ENCODE results near the gene CORO6. TPM values are rescaled to one million over a fixed set of nuclear protein-coding genes. Genes with fewer than 3 reads are reported as not detected.

Gene CORO6
- total and polyA plus RNA-seq, 7 experiments from 2014 or later: 0.15 to 3.1 (median 1.5) TPM

- intact Hi-C loops (cut with micrococcal nuclease): loop anchor here in 1 of 2 donors (10.0 kb wide), 1 partner anchor 504 kb away; the partner anchor contains the start of gene NSRP1
- no peaks in the 10 kb centered on the region for H3K9me3 ChIP-seq (ENCODE audit: control insufficient read depth in 2 of 3, low read length in 3 of 3)
- Mint-ChIP-seq H3K4me3 (peak overlapping the region in 2 of 10 donors; percentile 8 to 19), H3K27ac (no peak overlapping the region), H3K27me3 (no peaks in the 10 kb centered on the region), H3K4me1 (peaks cover 0 to 20% (median 17%) of the 10 kb centered on the region in 7 donors), H3K9me3 (no peaks in the 10 kb centered on the region), H3K36me3 (no peaks in the 10 kb centered on the region)
- no peaks in the 10 kb centered on the region for H3K36me3 ChIP-seq (ENCODE audit: control insufficient read depth in 2 of 3, insufficient read depth in 3 of 3, low read length in 3 of 3)
- POLR2A ChIA-PET: no interaction called here
- CTCF ChIA-PET: interaction anchor here (0.5 to 2.5 kb wide), 3 partner anchors 16 to 32 kb away, joined by 3 to 6 read pairs (median 3); no protein-coding TSS in a partner anchor
- peaks cover 14 to 16% of the 10 kb centered on the region in 2 donors for H3K4me1 ChIP-seq (ENCODE audit: control insufficient read depth in 2 of 2, insufficient read depth in 2 of 2, low read length in 2 of 2)
- H3K4me3 ChIP-seq (ENCODE audit: low read length): no peak overlapping the region
- no peaks in the 10 kb centered on the region for H3K27me3 ChIP-seq (ENCODE audit: control insufficient read depth in 2 of 2, insufficient read depth in 2 of 2, low read length in 2 of 2)
- ATAC-seq (no peak), DNase-seq (no peak)
- H3K27ac ChIP-seq (ENCODE audit: low read depth, low read length): no peak overlapping the region
Observed at GRCh38 chr17:29610395-29610794, 12.3 kb downstream of the CORO6 start.

DNA sequence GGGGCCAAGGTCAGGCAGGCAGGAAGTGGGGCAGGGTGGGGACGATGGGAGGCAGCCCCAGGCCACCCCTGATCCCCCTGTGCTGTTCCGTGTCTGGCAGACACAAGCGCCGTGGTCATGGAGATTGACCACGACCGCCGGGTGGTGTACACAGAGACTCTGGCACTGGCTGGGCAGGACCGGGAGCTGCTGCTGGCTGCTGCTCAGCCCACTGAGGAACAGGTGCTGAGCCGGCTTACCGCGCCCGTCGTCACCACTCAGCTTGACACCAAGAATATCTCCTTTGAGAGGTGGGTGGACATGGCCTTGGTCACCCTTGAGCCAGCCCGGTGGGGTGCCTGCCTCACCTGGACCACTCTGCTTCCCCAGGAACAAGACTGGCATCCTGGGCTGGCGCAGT, 13.7 kb downstream of the CORO6 start:
- no peak overlapping the region for H3K27ac ChIP-seq (ENCODE audit: low read depth, low read length)
- ATAC-seq (no peak), DNase-seq (no peak)
- no peaks in the 10 kb centered on the region for H3K9me3 ChIP-seq (ENCODE audit: control insufficient read depth in 2 of 3, low read length in 3 of 3)
- H3K36me3 ChIP-seq (ENCODE audit: control insufficient read depth in 2 of 3, insufficient read depth in 3 of 3, low read length in 3 of 3): no peaks in the 10 kb centered on the region
- ChIA-PET CTCF (interaction anchor here (1.1 to 1.2 kb wide), 2 partner anchors 9 to 24 kb away, joined by 3 to 4 read pairs; no protein-coding TSS in a partner anchor), POLR2A (interaction anchor here (0.5 kb wide), 1 partner anchor 32 kb away, joined by 3 read pairs; no protein-coding TSS in a partner anchor)
- H3K27me3 ChIP-seq (ENCODE audit: control insufficient read depth in 2 of 2, insufficient read depth in 2 of 2, low read length in 2 of 2): no peaks in the 10 kb centered on the region
- Mint-ChIP-seq H3K36me3 (no peaks in the 10 kb centered on the region), H3K27ac (no peak overlapping the region), H3K9me3 (no peaks in the 10 kb centered on the region), H3K4me3 (no peak overlapping the region), H3K4me1 (peaks cover 0 to 9% (median 4%) of the 10 kb centered on the region in 7 donors), H3K27me3 (no peaks in the 10 kb centered on the region)
- peaks cover 6% of the 10 kb centered on the region in 2 donors for H3K4me1 ChIP-seq (ENCODE audit: control insufficient read depth in 2 of 2, insufficient read depth in 2 of 2, low read length in 2 of 2)
- no peak overlapping the region for H3K4me3 ChIP-seq (ENCODE audit: low read length)
- intact Hi-C loops (cut with micrococcal nuclease): no loop called here

- Histone ChIP-seq H3K27ac (ENCODE audit: low read depth, low read length) (no peak overlapping the region), H3K36me3 (ENCODE audit: control insufficient read depth in 2 of 3, insufficient read depth in 3 of 3, low read length in 3 of 3) (no peaks in the 10 kb centered on the region), H3K9me3 (ENCODE audit: control insufficient read depth in 2 of 3, low read length in 3 of 3) (no peaks in the 10 kb centered on the region), H3K4me1 (ENCODE audit: control insufficient read depth in 2 of 2, insufficient read depth in 2 of 2, low read length in 2 of 2) (no peaks in the 10 kb centered on the region), H3K4me3 (ENCODE audit: low read length) (no peak overlapping the region), H3K27me3 (ENCODE audit: control insufficient read depth in 2 of 2, insufficient read depth in 2 of 2, low read length in 2 of 2) (no peaks in the 10 kb centered on the region)
- intact Hi-C loops (cut with micrococcal nuclease): no loop called here
- H3K9me3 Mint-ChIP-seq: no peaks in the 10 kb centered on the region
- ATAC-seq: no peak
- CTCF ChIA-PET: interaction anchor here (1.1 kb wide), 1 partner anchor 22 kb away, joined by 3 read pairs; no protein-coding TSS in a partner anchor
- no peaks in the 10 kb centered on the region for H3K27me3 Mint-ChIP-seq
- POLR2A ChIA-PET: interaction anchor here (0.9 kb wide), 1 partner anchor 12 kb away, joined by 3 read pairs; no protein-coding TSS in a partner anchor
- no peaks in the 10 kb centered on the region for H3K36me3 Mint-ChIP-seq
- no peak for DNase-seq
- H3K4me3 Mint-ChIP-seq: no peak overlapping the region
- H3K4me1 Mint-ChIP-seq: peaks cover 0 to 4% (median 0%) of the 10 kb centered on the region in 7 donors
- H3K27ac Mint-ChIP-seq: peak overlapping the region in 1 of 9 donors; percentile 34
Observed at GRCh38 chr17:29607557-29608195, 15.0 kb downstream of the CORO6 start.

DNA sequence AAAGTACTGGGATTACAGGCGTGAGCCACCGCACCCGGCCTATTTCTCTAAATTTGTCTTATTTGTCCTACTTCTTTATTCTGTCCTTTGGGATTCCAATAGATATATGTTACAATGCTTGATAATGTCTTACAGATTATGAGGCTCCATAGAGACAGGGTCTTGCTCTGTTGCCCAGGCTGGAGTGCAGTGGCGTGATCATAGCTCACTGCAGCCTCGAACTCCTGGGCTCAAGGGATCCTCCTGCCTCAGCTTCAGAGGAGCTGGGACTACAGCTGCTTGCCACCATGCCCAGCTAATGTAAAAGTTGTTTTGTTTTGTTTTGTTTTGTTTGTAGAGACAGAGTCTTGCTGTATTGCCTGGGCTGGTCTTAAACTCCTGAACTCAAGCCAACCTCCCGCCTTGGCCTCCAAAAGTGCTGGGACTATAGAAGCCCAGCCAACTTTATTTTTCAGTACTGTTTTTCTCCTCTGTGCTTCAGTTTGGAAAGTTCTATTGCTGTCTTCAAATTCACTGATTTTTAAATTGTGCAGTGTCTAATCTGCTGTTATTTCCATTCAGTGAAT, 19.5 kb downstream of the CORO6 start:
- Mint-ChIP-seq H3K9me3 (no peaks in the 10 kb centered on the region), H3K4me1 (peaks cover 0 to 4% (median 0%) of the 10 kb centered on the region in 7 donors), H3K27ac (no peak overlapping the region), H3K4me3 (no peak overlapping the region), H3K27me3 (peaks cover 0 to 2% (median 0%) of the 10 kb centered on the region in 5 donors), H3K36me3 (no peaks in the 10 kb centered on the region)
- Histone ChIP-seq H3K9me3 (ENCODE audit: control insufficient read depth in 2 of 3, low read length in 3 of 3) (no peaks in the 10 kb centered on the region), H3K4me1 (ENCODE audit: control insufficient read depth in 2 of 2, insufficient read depth in 2 of 2, low read length in 2 of 2) (no peaks in the 10 kb centered on the region), H3K27me3 (ENCODE audit: control insufficient read depth in 2 of 2, insufficient read depth in 2 of 2, low read length in 2 of 2) (no peaks in the 10 kb centered on the region), H3K27ac (ENCODE audit: low read depth, low read length) (no peak overlapping the region), H3K4me3 (ENCODE audit: low read length) (no peak overlapping the region), H3K36me3 (ENCODE audit: control insufficient read depth in 2 of 3, insufficient read depth in 3 of 3, low read length in 3 of 3) (no peaks in the 10 kb centered on the region)
- CTCF ChIA-PET: interaction anchor here (0.6 kb wide), 1 partner anchor 175 kb away, joined by 3 read pairs; no protein-coding TSS in a partner anchor
- no peak for DNase-seq
- intact Hi-C loops (cut with micrococcal nuclease): no loop called here
- POLR2A ChIA-PET: interaction anchor here (0.8 kb wide), 1 partner anchor 12 kb away, joined by 4 read pairs; no protein-coding TSS in a partner anchor
- ATAC-seq: no peak

DNA sequence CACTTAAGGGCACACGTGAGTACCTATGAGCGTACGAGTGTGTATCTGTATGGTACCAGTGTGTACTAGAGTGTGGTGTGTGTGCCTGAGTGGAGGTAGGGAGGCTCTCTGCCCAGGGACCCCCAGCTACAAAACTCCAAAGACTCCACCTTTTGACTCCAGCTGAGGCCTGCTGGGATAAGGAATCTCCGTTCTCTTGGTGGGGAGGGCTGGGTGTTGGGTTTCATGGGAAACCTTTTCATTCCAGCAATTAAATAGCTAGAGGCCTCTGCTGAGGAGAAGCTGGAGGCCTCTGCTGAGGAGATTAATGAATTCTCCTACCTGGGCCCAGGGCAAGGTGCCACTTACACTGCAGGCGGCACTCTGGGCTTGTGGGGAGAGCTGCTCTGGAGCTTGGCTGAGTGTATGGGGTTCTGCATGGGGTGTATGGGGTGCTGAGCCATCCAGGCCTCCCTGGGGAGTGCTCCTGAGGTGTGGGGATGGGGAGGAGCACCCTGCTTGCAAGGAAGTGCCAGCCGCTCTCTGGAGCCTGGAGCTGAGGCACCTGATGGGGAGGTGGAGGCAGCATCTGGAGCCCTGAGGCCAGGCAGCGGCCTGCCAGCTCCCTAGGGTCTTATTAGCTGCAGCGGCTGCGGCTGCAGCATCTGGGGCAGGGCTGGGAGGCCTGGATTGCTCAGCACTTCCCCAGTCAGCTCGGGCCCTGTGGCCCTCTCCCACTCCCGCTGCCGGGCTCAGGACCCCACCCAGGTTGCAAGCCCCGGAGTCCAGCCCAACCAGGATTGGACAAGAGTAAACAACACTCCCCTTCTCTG, 25.1 kb downstream of the CORO6 start:
- no peaks in the 10 kb centered on the region for H3K9me3 Mint-ChIP-seq
- H3K36me3 ChIP-seq (ENCODE audit: control insufficient read depth in 2 of 3, insufficient read depth in 3 of 3, low read length in 3 of 3): no peaks in the 10 kb centered on the region
- no peaks in the 10 kb centered on the region for H3K9me3 ChIP-seq (ENCODE audit: control insufficient read depth in 2 of 3, low read length in 3 of 3)
- H3K27me3 Mint-ChIP-seq: peaks cover 0 to 2% (median 0%) of the 10 kb centered on the region in 5 donors
- no peaks in the 10 kb centered on the region for H3K27me3 ChIP-seq (ENCODE audit: control insufficient read depth in 2 of 2, insufficient read depth in 2 of 2, low read length in 2 of 2)
- ChIA-PET CTCF (interaction anchor here (1.0 to 3.9 kb wide), 2 partner anchors 16 to 19 kb away, joined by 3 to 14 read pairs; no protein-coding TSS in a partner anchor), POLR2A (interaction anchor here (1.0 kb wide), 1 partner anchor 19 kb away, joined by 3 read pairs; no protein-coding TSS in a partner anchor)
- no peaks in the 10 kb centered on the region for H3K36me3 Mint-ChIP-seq
- peaks cover 0 to 9% (median 3%) of the 10 kb centered on the region in 7 donors for H3K4me1 Mint-ChIP-seq
- intact Hi-C loops (cut with micrococcal nuclease): no loop called here
- no peak overlapping the region for H3K27ac ChIP-seq (ENCODE audit: low read depth, low read length)
- H3K4me1 ChIP-seq (ENCODE audit: control insufficient read depth in 2 of 2, insufficient read depth in 2 of 2, low read length in 2 of 2): peaks cover 7 to 8% of the 10 kb centered on the region in 2 donors
- ATAC-seq: no peak
- H3K27ac Mint-ChIP-seq: no peak overlapping the region
- DNase-seq: no peak
- H3K4me3 ChIP-seq (ENCODE audit: low read length): no peak overlapping the region
- H3K4me3 Mint-ChIP-seq: no peak overlapping the region

DNA sequence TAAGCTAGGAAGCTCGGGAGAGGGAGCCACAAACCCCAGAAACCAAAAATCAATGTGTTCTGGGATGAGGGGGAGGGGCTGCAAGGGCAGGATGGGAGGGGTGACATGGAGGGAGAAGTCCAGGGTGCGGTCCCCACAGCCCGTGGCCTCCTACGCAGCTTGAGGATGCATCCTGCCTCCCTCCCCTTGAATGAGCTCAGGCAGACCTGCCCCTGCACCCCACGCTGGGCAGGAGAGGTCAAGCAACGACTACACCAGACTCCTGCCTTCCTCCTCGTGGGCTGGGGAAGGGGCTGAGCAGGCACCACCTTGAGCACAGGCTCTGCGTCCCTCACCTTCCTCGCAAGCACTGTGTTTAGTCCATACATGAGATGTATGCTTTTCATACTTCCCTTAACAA, 25.9 kb downstream of the CORO6 start:
- Histone ChIP-seq H3K4me1 (ENCODE audit: control insufficient read depth in 2 of 2, insufficient read depth in 2 of 2, low read length in 2 of 2) (peaks cover 13% of the 10 kb centered on the region in 2 donors), H3K4me3 (ENCODE audit: low read length) (no peak overlapping the region), H3K36me3 (ENCODE audit: control insufficient read depth in 2 of 3, insufficient read depth in 3 of 3, low read length in 3 of 3) (no peaks in the 10 kb centered on the region), H3K9me3 (ENCODE audit: control insufficient read depth in 2 of 3, low read length in 3 of 3) (no peaks in the 10 kb centered on the region), H3K27me3 (ENCODE audit: control insufficient read depth in 2 of 2, insufficient read depth in 2 of 2, low read length in 2 of 2) (no peaks in the 10 kb centered on the region), H3K27ac (ENCODE audit: low read depth, low read length) (no peak overlapping the region)
- DNase-seq (no peak), ATAC-seq (no peak)
- Mint-ChIP-seq H3K27me3 (peaks cover 0 to 2% (median 0%) of the 10 kb centered on the region in 5 donors), H3K9me3 (no peaks in the 10 kb centered on the region), H3K4me1 (peaks cover 0 to 16% (median 11%) of the 10 kb centered on the region in 7 donors), H3K36me3 (no peaks in the 10 kb centered on the region), H3K4me3 (peak overlapping the region in 1 of 10 donors; percentile 58), H3K27ac (no peak overlapping the region)
- POLR2A ChIA-PET: interaction anchor here (1.0 kb wide), 1 partner anchor 18 kb away, joined by 3 read pairs; no protein-coding TSS in a partner anchor
- intact Hi-C loops (cut with micrococcal nuclease): no loop called here
- CTCF ChIA-PET: interaction anchor here (3.9 kb wide), 1 partner anchor 20 kb away, joined by 14 read pairs; no protein-coding TSS in a partner anchor

Measured in naive thymus-derived CD4-positive, alpha-beta T cell (primary cell).